ENCODE data around the gene CDKN2AIP. TPM values are rescaled to one million over a fixed set of nuclear protein-coding genes. Genes with fewer than 3 reads are reported as not detected.

The CDKN2AIP gene
- total RNA-seq, 1 experiment from 2014 or later = 20.6 TPM

- peak; percentile 60 for DNase-seq (ENCODE audit: low spot score)
- Histone ChIP-seq H3K27ac (ENCODE audit: low read depth, low read length, poor library complexity, severe bottlenecking) (peak overlapping the region; percentile 97), H3K4me1 (ENCODE audit: insufficient read depth, low read length, poor library complexity, severe bottlenecking) (peaks cover 14% of the 10 kb centered on the region), H3K9me3 (ENCODE audit: low read depth, low read length, poor library complexity, severe bottlenecking) (no peaks in the 10 kb centered on the region), H3K4me3 (ENCODE audit: low read depth, low read length, poor library complexity, severe bottlenecking) (peak overlapping the region; percentile 78), H3K36me3 (ENCODE audit: insufficient read depth, low read length, poor library complexity, severe bottlenecking) (peaks cover 33% of the 10 kb centered on the region), H3K27me3 (replicated peaks; ENCODE audit: insufficient read depth, low read depth, low read length, poor library complexity) (no peaks in the 10 kb centered on the region)
- no TSS peak for BruUV-seq (replicated peaks)
- no peak for TF ChIP-seq EZH2 (IDR thresholded peaks at IDR 0.05; ENCODE audit: borderline replicate concordance, low read depth, low read length, poor library complexity, severe bottlenecking)
- no peak for TF ChIP-seq CTCF (conservative IDR thresholded peaks at IDR 0.05; ENCODE audit: low read depth, low read length)
- ChIA-PET POLR2A (ENCODE audit: low non-redundant PET) (no interaction called here), CTCF (interaction anchor here (0.7 kb wide), 1 partner anchor 305 kb away, joined by 3 read pairs; no protein-coding TSS in a partner anchor)
- intact Hi-C loops (cut with micrococcal nuclease; ENCODE audit: unreplicated experiment) = no loop called here
These were observed 702 bp upstream of the CDKN2AIP start for GRCh38 chr4:183443655-183444213.

GRCh38 chr4:183445097-183445428 is 627 bp downstream of the CDKN2AIP start:
- Histone ChIP-seq H3K27me3 (replicated peaks; ENCODE audit: insufficient read depth, low read depth, low read length, poor library complexity) (no peaks in the 10 kb centered on the region), H3K36me3 (ENCODE audit: insufficient read depth, low read length, poor library complexity, severe bottlenecking) (peaks cover 45% of the 10 kb centered on the region), H3K4me1 (ENCODE audit: insufficient read depth, low read length, poor library complexity, severe bottlenecking) (peaks cover 18% of the 10 kb centered on the region), H3K9me3 (ENCODE audit: low read depth, low read length, poor library complexity, severe bottlenecking) (no peaks in the 10 kb centered on the region), H3K4me3 (ENCODE audit: low read depth, low read length, poor library complexity, severe bottlenecking) (peak overlapping the region; percentile 78), H3K27ac (ENCODE audit: low read depth, low read length, poor library complexity, severe bottlenecking) (peak overlapping the region; percentile 97)
- intact Hi-C loops (cut with micrococcal nuclease; ENCODE audit: unreplicated experiment) = no loop called here
- POLR2A ChIA-PET (ENCODE audit: low non-redundant PET) = no interaction called here
- DNase-seq (ENCODE audit: low spot score) = peak; percentile 34
- BruUV-seq (replicated peaks) = no TSS peak
- CTCF ChIA-PET = no interaction called here
- TF ChIP-seq CTCF (conservative IDR thresholded peaks at IDR 0.05; ENCODE audit: low read depth, low read length) (no peak), EZH2 (IDR thresholded peaks at IDR 0.05; ENCODE audit: borderline replicate concordance, low read depth, low read length, poor library complexity, severe bottlenecking) (no peak)

GRCh38 chr4:183447646-183448045 is 3.2 kb downstream of the CDKN2AIP start:
- Histone ChIP-seq H3K27ac (ENCODE audit: low read depth, low read length, poor library complexity, severe bottlenecking) (no peak overlapping the region), H3K36me3 (ENCODE audit: insufficient read depth, low read length, poor library complexity, severe bottlenecking) (peaks cover 49% of the 10 kb centered on the region), H3K9me3 (ENCODE audit: low read depth, low read length, poor library complexity, severe bottlenecking) (no peaks in the 10 kb centered on the region), H3K27me3 (replicated peaks; ENCODE audit: insufficient read depth, low read depth, low read length, poor library complexity) (no peaks in the 10 kb centered on the region), H3K4me3 (ENCODE audit: low read depth, low read length, poor library complexity, severe bottlenecking) (no peak overlapping the region), H3K4me1 (ENCODE audit: insufficient read depth, low read length, poor library complexity, severe bottlenecking) (peaks cover 18% of the 10 kb centered on the region)
- no peak for TF ChIP-seq CTCF (conservative IDR thresholded peaks at IDR 0.05; ENCODE audit: low read depth, low read length)
- no peak for TF ChIP-seq EZH2 (IDR thresholded peaks at IDR 0.05; ENCODE audit: borderline replicate concordance, low read depth, low read length, poor library complexity, severe bottlenecking)
- intact Hi-C loops (cut with micrococcal nuclease; ENCODE audit: unreplicated experiment) = no loop called here
- no peak for DNase-seq (ENCODE audit: low spot score)
- no TSS peak for BruUV-seq (replicated peaks)
- POLR2A ChIA-PET (ENCODE audit: low non-redundant PET) = no interaction called here
- CTCF ChIA-PET = no interaction called here
